Measurements from ENCODE around the gene SRSF12.
A peak's percentile ranks its signal among the peaks of the same experiment; 100 is the strongest.
"Not testable (repeated sequence)": the region's sequence is repeated elsewhere in the genome, so short reads cannot be mapped to it uniquely, and the experiment has no call there.

The SRSF12 gene

GRCh38 chr6:89071036-89071435 is 46.8 kb downstream of the SRSF12 start:
- no peak for DNase-seq (ENCODE audit: low read depth)

- no peak for DNase-seq (ENCODE audit: low read depth)
Measured at GRCh38 chr6:89069536-89070163, 48.2 kb downstream of the SRSF12 start.

DNA sequence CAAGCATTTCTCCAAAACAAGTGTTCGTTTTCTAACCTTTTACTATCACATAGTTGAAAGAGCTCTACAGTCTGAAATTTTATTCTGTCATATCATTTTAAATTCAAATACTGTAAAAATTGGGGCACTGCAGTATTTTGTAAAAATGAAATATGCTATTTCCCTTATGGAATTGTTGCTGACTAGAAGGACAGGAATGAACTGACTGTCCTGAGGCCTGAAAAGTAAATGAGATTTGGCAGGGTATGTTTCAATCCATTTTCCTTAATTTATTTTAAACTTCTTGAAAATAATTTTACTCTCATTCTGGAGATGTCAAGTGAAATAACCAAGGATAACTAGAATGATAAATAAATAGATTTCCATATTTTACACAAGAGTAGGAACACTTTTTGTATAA is 49.2 kb downstream of the SRSF12 start:
- DNase-seq (ENCODE audit: low read depth): no peak

- DNase-seq (ENCODE audit: low read depth): no peak
Measured at GRCh38 chr6:89067796-89068195, 50.1 kb downstream of the SRSF12 start.

- DNase-seq (ENCODE audit: low read depth): no peak
Measured at GRCh38 chr6:89066940-89067646, 50.8 kb downstream of the SRSF12 start.

DNA sequence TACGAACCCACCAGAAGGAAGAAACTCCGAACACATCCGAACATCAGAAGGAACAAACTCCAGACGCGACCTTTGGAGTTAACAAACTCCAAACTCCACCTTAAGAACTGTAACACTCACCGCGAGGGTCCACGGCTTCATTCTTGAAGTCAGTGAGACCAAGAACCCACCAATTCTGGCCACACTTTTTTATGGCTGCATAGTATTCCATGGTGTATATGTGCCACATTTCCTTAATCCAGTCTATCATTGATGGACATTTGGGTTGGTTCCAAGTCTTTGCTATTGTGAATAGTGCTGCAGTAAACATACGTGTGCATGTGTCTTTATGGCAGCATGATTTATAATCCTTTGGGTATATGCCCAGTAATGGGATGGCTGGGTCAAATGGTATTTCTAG is 51.8 kb downstream of the SRSF12 start:
- not testable (repeated sequence) for DNase-seq (ENCODE audit: low read depth)

DNA sequence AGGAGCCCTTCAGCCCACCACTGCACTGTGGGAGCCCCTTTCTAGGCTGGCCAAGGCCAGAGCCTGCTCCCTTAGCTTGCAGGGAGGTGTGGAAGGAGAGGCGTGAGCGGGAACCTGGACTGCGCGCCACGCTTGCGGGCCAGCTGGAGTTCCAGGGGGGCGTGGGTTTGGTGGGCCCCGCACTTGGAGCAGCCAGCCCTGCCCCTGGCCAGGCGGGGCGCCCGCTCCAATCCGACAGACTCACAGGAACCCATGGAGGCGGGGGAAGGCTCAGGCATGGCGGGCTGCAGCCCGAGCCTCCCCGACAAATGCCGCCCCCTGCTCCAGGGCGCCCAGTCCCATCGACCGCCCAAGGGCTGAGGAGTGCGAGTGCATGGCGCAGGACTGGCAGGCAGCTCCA is 52.9 kb downstream of the SRSF12 start:
- not testable (repeated sequence) for DNase-seq (ENCODE audit: low read depth)

DNA sequence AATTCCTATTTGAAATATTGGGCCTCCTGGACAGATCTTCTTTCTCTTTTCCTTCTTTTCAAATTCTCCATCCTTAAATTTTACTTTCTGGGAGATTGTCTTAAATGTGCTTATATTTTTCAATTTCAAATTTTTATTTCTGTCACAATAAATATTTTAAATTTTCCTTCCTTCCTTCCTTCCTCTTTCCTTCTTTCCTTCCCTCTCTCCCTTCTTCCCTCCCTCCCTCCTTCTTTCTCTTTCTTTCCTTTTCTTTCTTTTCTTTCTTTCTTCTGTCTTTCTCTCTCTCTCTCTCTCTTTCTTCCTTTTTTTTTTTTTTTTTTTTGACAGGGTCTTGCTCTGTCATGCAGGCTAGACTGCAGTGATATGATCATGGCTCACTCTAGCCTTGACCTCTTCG is 54.0 kb downstream of the SRSF12 start:
- no peak for DNase-seq (ENCODE audit: low read depth)

- no peak for DNase-seq (ENCODE audit: low read depth)
Measured at GRCh38 chr6:89059227-89059626, 58.6 kb downstream of the SRSF12 start.

GRCh38 chr6:89058627-89059026 is 59.2 kb downstream of the SRSF12 start:
- no peak for DNase-seq (ENCODE audit: low read depth)

DNA sequence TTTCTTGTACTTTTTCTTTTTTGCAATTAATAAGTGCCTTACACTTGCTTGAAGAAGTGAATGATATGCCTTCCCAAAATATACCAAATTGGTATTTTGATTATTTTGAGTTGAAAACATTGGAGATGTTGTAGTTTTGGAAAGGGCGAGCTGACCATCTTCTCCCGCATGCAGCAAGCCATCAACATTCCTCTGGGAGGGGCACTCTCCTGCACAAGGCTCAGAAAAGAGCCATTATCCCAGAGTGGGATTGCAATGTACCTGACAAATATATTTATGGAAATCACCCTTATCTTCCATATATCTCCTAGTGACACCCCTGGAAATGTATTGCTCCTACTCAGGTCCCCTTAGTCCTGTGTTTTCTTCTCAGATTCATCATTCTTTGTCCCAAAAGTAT is 60.1 kb downstream of the SRSF12 start:
- DNase-seq (ENCODE audit: low read depth): no peak

GRCh38 chr6:89054208-89054607 is 63.7 kb downstream of the SRSF12 start:
- no peak for DNase-seq (ENCODE audit: low read depth)

- no peak for DNase-seq (ENCODE audit: low read depth)
Measured at GRCh38 chr6:89051676-89052075, 66.2 kb downstream of the SRSF12 start.

DNA sequence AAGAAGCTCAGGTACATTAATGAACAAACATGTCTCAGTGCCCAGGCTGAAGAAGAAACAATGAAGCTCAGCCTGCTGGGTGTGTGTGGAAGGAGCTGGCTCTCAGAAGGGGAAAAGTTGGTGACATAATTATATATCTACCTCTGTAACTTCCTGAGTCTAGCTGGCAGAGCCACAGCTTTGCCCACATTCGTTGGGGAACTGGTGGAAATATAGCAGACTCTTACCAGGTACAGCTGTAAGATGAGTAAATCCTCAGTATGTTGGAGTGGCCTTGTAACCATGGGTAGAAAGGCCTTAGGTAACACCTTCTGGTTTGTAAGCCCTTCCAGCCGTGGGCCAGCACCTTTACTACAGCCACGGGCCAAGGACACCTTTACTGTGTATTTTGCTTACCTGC is 67.2 kb downstream of the SRSF12 start:
- DNase-seq (ENCODE audit: low read depth): no peak

DNA sequence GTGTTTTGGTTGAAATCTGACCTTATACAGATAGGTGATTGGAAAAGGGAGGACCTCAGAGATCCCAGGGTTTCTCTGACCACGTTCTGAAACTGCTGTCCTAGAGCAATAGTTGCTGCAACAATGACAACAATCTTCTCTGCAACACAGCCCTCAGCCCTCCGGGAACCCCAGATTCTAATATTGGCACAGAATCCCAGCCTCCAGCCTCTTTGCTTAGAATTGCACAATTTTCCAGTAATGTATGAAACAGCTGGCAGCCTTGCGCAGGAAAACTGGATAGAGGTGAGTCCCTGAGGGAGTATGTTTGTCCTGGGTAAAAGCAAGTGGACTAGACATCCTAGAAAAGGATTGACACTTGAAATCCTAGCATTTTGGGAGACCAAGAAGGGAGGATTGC is 67.7 kb downstream of the SRSF12 start:
- peak; percentile 75 for DNase-seq (ENCODE audit: low read depth)

GRCh38 chr6:89048985-89049384 is 68.9 kb downstream of the SRSF12 start:
- peak; percentile 60 for DNase-seq (ENCODE audit: low read depth)

- DNase-seq (ENCODE audit: low read depth): no peak
Measured at GRCh38 chr6:89048288-89048923, 69.5 kb downstream of the SRSF12 start.

DNA sequence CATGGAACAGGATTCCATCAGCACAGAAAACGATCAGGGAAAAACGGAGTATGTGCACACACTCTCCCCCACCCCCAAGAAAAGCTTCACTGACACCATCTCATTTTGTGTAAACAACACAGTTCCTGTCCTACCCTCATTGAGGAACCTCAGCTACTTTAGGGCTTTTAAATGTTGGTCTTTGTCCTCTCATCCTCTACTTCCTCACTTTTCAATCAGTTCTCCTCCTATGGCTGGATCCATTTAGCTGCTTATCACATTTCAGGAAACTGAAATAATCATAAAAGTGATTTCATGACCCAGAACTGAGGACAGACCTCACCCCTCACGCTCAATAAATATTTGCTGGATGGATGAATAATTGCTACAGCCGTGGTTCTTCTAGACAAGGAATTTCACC is 70.4 kb downstream of the SRSF12 start:
- no peak for DNase-seq (ENCODE audit: low read depth)
